GM19324 (cell line): Measurements from ENCODE around the gene SUSD4.
A peak's percentile ranks its signal among the peaks of the same experiment; 100 is the strongest.
"Not testable (repeated sequence)": the region's sequence is repeated elsewhere in the genome, so short reads cannot be mapped to it uniquely, and the experiment has no call there.

Source experiments
- ATAC-seq: cut with Tn5 transposase; IDR thresholded peaks from one replicate; pipeline ENCODE4 v1.9.1; 2021; ENCODE audit warnings: mild to moderate bottlenecking, moderate library complexity; ENCODE audit not compliant: unreplicated experiment, low FRiP score

SUSD4 gene, protein sequence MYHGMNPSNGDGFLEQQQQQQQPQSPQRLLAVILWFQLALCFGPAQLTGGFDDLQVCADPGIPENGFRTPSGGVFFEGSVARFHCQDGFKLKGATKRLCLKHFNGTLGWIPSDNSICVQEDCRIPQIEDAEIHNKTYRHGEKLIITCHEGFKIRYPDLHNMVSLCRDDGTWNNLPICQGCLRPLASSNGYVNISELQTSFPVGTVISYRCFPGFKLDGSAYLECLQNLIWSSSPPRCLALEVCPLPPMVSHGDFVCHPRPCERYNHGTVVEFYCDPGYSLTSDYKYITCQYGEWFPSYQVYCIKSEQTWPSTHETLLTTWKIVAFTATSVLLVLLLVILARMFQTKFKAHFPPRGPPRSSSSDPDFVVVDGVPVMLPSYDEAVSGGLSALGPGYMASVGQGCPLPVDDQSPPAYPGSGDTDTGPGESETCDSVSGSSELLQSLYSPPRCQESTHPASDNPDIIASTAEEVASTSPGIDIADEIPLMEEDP

DNA sequence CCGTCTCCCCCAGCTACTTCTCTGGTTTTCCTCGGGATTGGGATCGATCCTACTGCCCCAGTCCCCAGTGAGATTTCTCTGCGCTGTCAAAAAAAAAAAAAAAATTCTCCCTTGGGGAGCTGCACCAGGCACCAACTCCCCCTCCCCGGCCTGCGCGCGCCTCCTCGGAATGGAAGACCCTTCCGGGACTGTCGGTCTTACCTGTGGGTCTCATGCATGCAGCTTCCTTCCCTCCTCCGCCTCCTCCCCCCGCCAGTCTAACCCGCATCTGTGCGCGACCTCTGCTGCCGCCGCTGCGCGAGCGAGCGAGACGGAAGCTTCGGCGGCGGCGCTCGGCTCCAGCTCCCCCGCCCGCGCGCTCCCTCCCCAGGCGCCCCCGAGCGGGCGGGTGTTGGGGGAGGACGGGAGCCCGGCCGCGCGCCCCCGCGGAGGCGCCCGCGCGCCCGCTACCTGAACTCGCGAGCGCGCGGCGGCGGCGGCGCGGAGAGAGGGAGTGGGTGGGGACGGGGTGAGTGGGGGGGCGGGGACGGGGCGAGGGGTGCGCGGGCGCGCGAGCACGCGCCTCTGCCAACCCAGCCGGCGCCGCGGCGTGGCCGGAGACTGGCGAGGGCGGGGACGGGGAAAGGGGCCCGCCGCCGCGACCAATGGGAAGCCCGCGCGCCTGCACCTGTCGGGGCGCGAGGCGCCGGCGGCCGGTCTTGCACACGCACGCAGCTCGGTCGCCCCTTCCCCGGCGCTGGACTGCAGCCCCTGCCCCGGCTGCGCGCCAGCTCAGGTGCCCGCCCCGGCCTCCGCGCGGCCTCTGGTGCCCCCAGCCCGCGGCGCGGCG is at the start of gene SUSD4:
TSS of gene SUSD4 (minus strand) at position 321 of the 829 bp plus-strand sequence. CDS start 751 bp downstream, outside the sequence.
- peak; percentile 62 for ATAC-seq

DNA sequence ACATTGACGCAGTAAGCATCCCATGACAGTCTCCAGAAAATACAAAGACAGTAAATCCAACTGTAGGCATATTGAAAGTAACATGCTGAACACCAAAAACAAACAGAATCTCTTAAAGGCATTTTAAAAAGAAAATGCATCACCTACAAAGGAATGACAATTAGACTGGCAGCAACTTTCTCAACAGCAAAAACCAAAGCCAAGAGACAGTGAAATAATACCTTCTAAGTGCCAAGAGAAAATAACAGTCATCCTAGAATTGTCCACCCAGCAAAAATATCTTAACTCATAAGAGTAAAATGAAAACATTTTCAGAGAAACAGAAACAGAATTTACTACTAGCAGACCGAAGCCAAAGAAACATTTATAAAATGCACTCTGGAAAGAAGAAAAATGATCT is 49.2 kb upstream of the SUSD4 start:
- ATAC-seq: no peak

DNA sequence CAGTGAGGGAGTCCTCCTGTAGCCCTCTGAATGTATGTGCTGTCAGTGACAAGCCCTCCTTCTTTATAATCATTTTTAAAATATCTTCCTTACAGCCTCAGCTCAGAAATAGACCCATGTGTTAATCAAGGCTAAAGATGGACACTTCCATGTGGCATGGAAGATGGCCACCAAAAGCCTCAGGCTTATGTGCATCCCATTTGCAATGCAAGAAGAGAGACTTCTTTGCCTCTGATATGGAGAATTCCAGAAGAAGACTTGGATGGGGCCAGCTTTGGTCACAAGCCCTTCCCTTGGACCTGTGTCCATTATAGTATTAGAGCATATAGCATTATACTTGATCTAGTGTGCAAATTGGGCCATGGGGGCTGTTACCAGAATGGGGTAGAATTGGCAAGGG is 47.7 kb upstream of the SUSD4 start:
- no peak for ATAC-seq

DNA sequence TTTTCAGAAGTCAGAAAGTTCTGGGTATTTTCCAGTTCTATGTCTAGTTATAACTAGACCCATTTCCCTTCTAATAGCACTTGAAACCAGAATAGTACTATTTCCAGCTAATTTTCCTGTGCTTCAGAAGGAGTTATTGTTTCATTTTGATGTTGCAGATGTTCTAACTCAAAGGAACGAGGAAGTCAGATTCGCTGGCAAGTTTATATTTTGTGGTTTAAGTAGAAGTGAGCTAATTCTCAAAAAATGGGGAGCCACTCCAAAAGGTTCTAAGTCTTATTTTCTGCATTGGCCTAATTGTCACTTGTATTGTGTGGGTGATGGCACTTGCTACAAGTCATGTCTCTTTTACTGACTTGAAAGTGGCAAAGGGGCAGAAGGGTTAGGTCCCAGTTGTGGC is 47.3 kb upstream of the SUSD4 start:
- no peak for ATAC-seq

DNA sequence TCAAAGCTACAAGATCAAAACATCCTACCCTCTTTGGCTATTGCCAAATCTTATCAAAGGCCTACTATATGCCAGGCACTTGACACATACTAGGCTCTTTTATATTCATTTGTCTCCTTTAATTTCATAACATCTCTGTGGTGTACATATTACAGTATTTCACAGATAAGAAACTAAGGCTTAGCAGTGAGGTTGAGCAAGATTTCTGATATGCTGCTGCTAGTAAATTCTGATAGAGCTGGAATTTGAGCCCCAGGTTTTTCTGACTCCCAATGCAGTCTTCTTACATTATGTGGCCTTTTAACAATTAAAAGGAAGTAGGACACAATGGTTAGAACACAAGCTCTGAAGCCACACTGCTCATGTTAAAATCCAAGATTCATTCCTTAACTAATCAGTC is 46.1 kb upstream of the SUSD4 start:
- no peak for ATAC-seq

DNA sequence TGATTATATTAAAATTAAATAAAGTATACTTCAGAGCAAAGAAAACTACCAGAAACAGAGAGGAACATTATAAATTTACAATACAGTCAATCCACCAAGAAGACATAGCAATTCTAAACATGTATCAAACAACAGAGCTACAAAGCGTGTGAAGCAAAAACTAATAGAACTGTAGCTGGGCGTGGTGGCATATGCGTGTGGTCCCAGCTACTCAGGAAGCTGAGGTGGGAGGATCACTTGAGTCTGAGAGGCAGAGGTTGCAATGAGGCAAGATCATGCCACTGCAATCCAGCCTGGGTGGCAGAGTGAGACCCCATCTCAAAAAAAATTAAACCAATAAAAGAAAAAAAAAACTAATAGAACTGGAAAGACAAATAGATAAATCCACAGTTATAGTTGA is 41.5 kb upstream of the SUSD4 start:
- ATAC-seq: no peak

DNA sequence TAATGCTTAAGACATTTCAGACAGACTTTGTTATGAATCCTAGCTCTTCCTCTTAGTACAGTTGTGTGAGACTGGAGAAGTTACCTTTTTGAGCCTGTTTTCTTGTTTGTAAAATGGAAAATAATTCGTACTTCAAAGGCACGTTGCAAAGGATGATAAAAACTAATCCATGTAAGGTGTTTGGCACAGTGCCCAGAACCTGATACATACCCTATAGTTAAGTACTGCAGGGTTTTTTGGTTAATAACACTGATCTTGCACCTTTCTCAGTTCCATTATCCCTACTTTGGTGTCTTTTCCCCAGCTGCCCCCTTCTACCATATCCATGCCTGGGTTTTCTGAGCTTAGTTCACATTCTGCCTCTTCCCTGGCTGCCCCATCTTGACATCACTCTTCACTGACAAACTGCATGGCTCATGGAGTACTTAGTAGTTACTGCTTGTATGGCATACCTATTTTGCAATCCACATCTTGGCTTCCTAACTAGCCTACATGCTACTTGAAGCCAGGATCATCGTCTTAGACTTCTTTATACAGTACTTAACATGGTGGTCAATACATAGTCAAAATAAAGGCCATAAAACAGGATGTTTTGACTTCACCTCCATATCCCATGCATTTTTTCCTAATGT is 39.3 kb upstream of the SUSD4 start:
- ATAC-seq: no peak

DNA sequence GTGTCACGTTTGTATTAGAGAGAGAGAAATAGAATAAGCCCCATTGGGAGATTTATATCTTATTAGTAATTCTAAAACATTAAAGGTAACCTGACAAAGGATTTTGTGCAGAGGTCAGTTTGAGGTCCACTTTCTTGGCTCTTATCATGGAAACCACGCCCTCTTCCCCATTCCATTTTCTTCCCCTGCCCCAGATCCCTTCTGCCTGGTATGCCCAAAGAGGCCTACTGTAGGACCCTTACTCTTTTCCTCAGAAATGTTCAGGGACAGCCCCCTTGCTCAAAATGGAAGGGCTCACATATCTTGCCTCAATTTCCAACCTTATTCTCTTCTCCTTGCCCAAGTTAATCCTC is 38.8 kb upstream of the SUSD4 start:
- no peak for ATAC-seq

DNA sequence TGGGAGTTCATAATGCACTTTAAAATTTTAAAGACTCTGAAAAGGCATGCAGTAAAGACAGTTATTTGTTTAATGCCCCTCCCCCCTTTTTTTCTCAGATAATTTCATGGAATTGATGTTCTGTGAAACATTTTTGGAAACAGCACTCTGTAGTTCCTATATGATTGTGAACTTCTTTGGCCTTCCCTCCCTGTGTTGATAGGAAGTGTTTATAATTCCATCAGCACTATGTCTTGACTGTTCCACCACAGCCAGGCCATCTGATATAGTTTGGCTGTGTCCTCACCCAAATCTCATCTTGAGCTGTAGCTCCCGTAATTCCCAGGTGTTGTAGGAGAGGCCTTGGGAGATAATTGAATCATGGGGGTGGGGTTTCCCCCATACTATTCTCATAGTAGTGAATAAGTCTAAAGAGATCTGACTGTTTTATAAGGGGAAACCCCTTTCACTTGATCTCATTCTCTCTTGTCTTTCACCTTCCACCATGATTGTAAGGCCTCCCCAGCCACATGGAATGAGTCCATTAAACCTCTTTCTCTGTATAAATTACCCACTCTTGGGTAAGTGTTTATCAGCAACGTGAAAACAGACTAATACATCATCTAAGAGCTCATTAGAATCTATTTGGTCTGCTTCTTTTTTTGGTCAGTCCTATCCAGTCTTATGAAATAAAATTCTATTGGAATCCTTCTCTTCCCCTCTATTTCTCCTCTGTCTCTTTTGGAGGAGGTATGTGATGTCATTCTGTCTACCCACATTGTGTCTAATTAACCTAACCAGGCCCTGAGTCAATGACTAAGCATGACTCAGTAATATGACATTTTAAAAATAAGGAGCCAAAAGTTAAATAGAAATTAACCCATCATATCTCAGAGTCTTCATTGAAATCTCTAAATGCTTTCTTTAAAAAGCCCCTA is 38.2 kb upstream of the SUSD4 start:
- ATAC-seq: no peak

DNA sequence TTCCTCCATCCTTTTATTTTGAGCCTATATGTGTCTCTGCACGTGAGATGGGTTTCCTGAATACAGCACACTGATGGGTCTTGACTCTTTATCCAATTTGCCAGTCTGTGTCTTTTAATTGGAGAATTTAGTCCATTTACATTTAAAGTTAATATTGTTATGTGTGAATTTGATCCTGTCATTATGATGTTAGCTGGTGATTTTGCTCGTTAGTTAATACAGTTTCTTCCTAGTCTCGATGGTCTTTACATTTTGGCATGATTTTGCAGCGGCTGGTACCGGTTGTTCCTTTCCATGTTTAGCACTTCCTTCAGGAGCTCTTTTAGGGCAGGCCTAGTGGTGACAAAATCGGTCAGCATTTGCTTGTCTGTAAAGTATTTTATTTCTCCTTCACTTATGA is 35.4 kb upstream of the SUSD4 start:
- not testable (repeated sequence) for ATAC-seq

DNA sequence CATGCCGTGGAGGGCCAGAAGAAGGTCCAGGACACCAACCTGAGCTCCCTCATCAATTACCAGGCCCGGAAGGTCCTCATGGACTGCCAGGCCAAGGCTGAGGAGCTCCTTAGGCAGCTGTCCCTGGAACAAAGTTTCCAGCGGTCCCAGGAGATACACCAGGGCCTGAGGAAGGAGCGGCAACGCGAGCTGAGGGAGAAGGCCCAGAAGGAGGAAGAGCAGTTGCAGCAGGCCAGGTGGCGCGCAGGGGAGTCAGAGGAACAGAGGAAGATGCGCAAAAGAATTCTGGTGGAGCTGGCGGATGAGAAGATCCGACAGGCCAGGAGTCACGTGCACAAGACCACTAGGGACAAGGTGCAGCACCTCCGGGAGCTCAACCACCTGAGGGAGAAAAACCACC is 30.7 kb upstream of the SUSD4 start:
- ATAC-seq: no peak

DNA sequence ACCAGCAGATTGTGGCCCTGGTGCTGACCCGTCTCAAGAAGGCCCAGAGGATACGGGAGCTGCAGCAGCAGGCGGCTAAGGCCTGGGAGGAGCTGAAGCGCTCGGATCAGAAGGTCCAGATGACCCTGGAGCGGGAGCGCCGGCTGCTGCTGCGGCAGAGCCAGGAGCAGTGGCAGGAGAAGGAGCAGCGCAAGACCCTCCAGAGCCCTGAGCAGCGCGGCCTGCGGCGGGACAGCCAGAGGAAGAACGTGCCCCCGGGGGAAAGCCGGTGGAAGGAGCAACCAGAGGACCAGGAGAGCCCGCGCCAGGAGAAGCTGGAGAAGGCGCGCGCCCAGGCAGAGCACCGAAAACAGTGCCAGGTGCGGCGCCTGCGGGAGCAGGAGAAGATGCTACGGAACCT is 30.3 kb upstream of the SUSD4 start:
- no peak for ATAC-seq

DNA sequence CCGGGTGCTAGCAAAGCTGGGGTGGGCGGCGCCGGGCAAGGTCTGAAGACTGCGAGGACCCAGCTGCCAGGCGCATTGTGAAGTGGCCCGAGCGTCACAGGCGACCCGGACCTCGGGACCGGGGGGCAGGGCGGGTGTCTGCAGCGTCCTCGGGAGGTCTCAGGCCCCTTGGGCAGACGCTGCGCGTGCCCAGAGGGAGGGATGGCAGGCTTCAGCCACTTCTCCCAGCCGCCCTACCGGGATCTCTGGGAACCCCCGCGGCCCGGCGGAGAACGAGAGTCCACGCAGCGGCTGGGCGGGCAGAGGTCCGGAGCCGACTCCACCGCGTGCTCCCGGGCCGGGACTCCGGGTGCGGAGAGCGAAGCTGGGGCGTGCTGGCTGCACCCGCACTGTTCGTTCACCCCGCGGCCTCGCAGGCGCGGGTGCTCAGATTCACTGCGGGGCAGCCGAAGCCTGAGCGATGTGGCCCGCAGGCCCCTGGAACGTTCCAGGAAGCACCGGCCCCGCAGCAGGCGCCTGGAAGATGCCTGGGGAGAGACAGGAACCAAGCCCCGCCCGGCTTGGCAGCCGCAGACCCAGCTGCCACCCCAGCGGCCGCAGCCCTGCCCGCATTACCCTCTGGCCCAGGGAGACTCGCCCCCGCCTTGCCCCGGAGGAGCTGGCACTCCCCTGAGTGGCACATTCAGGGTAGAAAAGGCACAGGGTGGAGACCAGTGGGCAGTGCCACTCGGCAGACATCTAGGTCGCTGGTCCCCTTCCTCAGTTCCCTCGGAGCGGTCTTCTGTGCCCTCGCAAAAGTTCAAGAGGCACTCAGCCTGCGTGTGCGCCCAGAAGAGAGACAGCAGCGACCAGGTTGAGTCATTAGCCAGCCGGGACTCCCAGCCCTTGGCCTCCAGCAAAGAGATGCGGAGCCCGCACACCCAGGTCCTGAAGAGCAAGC is 29.6 kb upstream of the SUSD4 start, which contains the start of gene CCDC185:
TSS of gene CCDC185 (plus strand) at position 141 of the 940 bp plus-strand sequence. CDS start at position 202, 61 bp downstream.
- no peak for ATAC-seq

DNA sequence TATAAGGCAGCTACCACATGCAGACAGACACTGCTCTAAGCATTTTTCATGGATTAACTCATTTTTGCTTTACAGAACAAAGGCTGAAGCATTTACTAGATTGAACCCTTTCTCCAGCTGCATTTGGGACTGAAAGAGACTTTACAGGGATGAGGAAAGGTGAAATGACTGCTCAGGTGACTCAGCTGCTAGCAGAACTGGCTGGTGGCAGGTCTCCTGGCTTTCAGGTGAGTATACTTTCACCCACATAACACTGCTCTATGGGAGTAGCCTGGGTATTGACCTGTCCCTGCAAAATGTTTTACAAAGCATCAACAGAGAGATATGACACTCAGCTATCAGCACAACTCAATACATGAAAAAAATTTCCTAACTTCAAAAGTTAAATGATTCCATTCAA is 26.6 kb upstream of the SUSD4 start:
- no peak for ATAC-seq

DNA sequence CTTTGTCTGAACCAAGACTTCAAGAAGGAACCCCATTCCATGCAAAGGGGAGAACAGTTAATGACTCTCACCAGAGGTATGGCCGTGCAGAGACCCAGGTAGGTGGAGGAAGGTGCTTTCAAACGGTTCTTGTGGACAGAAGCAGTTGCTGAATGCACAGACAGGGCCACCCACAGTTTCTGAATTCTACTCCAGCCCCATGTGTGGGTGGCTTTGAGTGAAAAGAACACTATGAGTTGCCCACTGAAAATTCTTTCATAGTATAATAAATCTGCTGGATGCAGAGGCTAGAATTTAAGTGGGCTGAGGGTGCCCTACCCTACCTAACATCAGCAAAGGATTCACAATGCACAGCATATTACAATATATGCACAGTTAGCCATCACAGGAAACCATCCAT is 22.0 kb upstream of the SUSD4 start:
- no peak for ATAC-seq

DNA sequence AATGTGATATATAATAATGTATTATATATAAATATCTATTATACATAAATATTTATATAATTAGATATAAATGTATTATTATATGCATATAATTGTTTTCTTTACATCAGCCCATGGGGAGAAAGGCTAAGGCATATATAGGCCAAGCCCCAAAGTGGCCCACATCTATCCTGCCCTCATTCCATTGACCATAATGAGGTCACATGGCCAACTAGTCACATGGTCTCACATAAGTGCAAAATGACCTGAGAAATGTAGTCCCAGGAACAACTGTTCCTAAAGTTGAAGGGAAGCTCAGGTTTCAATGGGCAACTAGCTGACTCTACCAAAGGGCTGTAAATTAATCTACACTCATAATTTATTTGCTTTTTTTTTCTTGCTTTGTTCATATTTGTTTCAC is 14.8 kb upstream of the SUSD4 start:
- no peak for ATAC-seq

DNA sequence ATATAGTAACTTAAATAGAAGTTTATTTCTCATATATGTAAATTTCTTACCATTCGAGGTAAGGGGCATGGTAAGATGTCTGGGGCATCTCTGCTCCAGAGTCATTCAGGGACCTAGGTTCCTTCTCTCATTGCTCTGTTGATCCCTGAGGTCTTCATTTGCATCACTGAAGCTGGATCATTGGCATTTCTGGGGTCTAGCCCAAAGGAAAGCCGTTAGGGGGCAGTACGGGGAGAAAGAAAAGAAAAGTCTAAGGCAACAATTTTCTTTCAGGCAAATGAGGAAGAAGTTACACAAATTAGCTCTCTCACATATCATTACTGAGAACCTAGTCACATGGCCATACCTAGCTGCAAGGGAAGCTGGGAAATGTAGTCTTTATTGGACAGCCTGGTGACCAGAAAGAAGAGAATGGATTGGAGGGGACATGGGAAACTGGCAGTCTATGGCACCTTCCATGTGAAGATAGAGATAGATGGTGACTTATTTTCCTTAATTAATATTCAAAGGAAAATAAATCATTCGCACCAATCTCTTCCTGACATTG is 10.2 kb upstream of the SUSD4 start:
- ATAC-seq: no peak

DNA sequence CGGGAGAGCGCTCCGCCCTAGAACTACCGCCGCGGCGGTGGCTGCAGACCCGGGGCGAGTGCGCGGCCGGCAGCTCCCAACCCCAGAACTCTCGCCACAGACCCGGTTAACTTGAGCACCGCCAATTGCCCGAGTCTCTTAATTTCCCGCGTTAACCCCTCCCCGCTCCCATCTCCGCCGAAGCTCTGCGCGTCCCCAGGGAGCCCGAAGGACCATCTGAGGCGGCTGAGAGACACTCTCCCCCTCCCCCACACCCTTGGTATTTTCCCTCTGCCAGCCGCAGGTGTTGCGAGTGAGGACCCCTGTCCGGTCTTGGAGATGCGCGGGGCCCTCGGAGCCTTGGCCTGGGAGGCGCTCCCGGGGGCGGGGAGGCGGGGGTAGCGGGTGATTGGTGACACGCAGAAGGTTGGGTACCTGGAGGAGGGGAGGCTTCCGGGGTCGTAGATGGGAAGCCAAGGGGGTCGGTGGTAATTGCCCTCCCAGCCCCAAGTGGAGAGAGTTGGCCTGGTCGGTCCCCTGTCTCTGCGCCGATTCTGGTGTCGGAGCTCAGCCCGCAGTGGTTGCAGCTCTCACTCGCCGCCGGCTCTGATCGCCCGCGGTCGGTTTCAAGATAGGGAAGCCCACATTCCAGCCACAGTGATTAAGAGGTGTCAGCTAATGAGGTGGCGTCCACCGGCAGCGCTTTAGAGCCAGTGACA is 858 bp upstream of the SUSD4 start:
- ATAC-seq: peak; percentile 21
